ENCODE data around the gene TSSK1B. TPM values are rescaled to one million over a fixed set of nuclear protein-coding genes. Genes with fewer than 3 reads are reported as not detected.
"Not testable (repeated sequence)": the region's sequence is repeated elsewhere in the genome, so short reads cannot be mapped to it uniquely, and the experiment has no call there.

Gene TSSK1B
- total and polyA plus RNA-seq, 2 donors = 0.02 to 0.05 TPM

DNA sequence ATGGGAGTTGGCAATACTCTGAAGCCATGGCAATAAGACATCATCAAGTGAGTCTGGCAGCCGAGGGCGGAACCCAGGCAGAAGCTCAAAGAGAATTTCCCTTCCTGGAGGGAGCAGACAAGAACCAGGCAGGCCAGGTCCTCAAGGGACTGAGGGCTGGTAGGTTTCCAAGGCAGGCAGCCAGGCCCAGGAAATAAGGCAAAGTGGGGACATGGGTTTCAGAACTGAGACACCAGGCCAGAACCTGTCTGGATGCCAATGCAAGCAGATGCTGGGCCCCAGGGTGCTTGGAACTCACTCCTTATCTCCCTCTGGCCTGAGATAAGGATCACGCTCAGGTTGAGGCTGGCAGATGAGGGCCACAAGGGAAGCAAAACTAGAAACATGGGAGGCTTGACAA is 8.9 kb downstream of the TSSK1B start:
- 97% methylated on average over 3 of the region's 3 CpGs for WGBS
- H3K36me3 ChIP-seq (ENCODE audit: control insufficient read depth in 2 of 2, insufficient read depth in 2 of 2, low read length in 1 of 2) = no peaks in the 10 kb centered on the region
- H3K4me3 ChIP-seq (ENCODE audit: low read length in 2 of 2) = no peak overlapping the region
- H3K27me3 ChIP-seq (ENCODE audit: control insufficient read depth in 2 of 2, insufficient read depth in 1 of 2, low read length in 1 of 2) = no peaks in the 10 kb centered on the region
- DNase-seq (ENCODE audit: low read depth in 6 of 9, low spot score in 9 of 9) = no peak
- H3K4me1 ChIP-seq (ENCODE audit: control insufficient read depth in 2 of 2, insufficient read depth in 2 of 2, low read length in 2 of 2) = no peaks in the 10 kb centered on the region
- no peaks in the 10 kb centered on the region for H3K9me3 ChIP-seq (ENCODE audit: control insufficient read depth in 2 of 2, insufficient read depth in 1 of 2, low read length in 1 of 2)
- H3K27ac ChIP-seq (ENCODE audit: low read depth in 1 of 2, low read length in 1 of 2) = no peak overlapping the region

DNA sequence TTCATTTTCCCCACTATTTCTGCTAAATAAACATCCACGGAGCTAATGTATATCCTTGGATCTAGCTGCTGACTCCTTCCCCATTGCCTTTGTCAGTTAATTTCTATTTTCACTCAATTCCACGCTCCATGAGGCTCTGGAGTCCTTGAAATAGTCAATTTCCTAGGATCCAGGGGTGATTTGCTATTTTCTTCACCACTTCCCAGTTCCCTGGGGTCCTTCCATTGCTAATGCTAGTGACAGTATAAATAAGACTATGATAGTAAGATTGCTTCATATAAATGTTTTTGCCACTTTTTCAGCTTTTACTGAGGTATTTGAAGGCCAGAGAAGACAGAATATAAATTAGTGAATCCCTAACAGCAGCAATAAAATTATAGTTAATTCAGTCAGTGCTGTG is 13.1 kb downstream of the TSSK1B start:
- WGBS = 93% methylated on average over 2 of the region's 2 CpGs
- H3K9me3 ChIP-seq (ENCODE audit: control insufficient read depth in 2 of 2, insufficient read depth in 1 of 2, low read length in 1 of 2) = no peaks in the 10 kb centered on the region
- H3K36me3 ChIP-seq (ENCODE audit: control insufficient read depth in 2 of 2, insufficient read depth in 2 of 2, low read length in 1 of 2) = no peaks in the 10 kb centered on the region
- no peaks in the 10 kb centered on the region for H3K27me3 ChIP-seq (ENCODE audit: control insufficient read depth in 2 of 2, insufficient read depth in 1 of 2, low read length in 1 of 2)
- H3K27ac ChIP-seq (ENCODE audit: low read depth in 1 of 2, low read length in 1 of 2) = no peak overlapping the region
- no peak for DNase-seq (ENCODE audit: low read depth in 6 of 9, low spot score in 9 of 9)
- H3K4me3 ChIP-seq (ENCODE audit: low read length in 2 of 2) = no peak overlapping the region
- no peaks in the 10 kb centered on the region for H3K4me1 ChIP-seq (ENCODE audit: control insufficient read depth in 2 of 2, insufficient read depth in 2 of 2, low read length in 2 of 2)

DNA sequence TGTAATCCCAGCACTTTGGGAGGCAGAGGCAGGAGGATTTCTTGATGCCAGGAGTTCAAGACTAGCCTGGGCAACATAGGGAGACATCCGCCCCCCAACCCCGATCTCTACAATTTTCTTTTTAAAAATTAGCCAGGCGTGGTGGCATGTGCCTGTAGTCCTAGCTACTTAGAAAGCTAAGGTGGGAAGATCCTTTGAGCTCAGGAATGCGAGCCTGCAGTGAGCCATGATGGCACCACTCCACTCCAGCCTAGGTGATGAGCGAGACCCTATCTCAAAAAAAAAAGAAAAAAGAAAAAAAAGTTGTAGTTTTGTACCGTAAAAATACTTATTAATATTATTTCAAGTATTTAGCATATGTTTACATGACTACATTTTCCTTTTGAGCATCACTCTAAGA is 29.3 kb downstream of the TSSK1B start:
- WGBS = 93% methylated on average over 6 of the region's 6 CpGs
- Histone ChIP-seq H3K9me3 (ENCODE audit: control insufficient read depth in 2 of 2, insufficient read depth in 1 of 2, low read length in 1 of 2) (no peaks in the 10 kb centered on the region), H3K4me3 (ENCODE audit: low read length in 2 of 2) (no peak overlapping the region), H3K27me3 (ENCODE audit: control insufficient read depth in 2 of 2, insufficient read depth in 1 of 2, low read length in 1 of 2) (no peaks in the 10 kb centered on the region), H3K27ac (ENCODE audit: low read depth in 1 of 2, low read length in 1 of 2) (no peak overlapping the region), H3K4me1 (ENCODE audit: control insufficient read depth in 2 of 2, insufficient read depth in 2 of 2, low read length in 2 of 2) (no peaks in the 10 kb centered on the region), H3K36me3 (ENCODE audit: control insufficient read depth in 2 of 2, insufficient read depth in 2 of 2, low read length in 1 of 2) (no peaks in the 10 kb centered on the region)
- DNase-seq (ENCODE audit: low read depth in 6 of 9, low spot score in 9 of 9) = no peak

DNA sequence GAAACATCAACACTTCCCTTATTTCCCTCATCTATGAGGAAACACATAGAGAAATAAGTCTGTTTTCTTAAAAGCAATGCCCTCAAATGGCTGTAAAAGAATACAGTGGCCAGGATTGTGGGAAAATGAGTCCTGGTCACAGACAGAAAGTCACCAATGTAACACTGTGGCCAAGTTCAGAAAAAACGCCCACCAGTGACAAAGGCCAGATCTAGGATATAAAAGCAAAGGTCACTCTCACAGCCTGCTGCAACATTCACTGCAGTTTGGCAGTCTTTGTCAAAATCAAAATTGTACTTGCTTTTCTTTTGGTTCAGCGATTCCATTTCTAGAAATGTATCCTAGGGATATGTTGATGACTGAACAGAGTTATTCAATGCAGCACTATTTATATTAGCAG is 30.5 kb downstream of the TSSK1B start:
- H3K4me1 ChIP-seq (ENCODE audit: control insufficient read depth in 2 of 2, insufficient read depth in 2 of 2, low read length in 2 of 2) = no peaks in the 10 kb centered on the region
- H3K36me3 ChIP-seq (ENCODE audit: control insufficient read depth in 2 of 2, insufficient read depth in 2 of 2, low read length in 1 of 2) = no peaks in the 10 kb centered on the region
- H3K9me3 ChIP-seq (ENCODE audit: control insufficient read depth in 2 of 2, insufficient read depth in 1 of 2, low read length in 1 of 2) = no peaks in the 10 kb centered on the region
- no peaks in the 10 kb centered on the region for H3K27me3 ChIP-seq (ENCODE audit: control insufficient read depth in 2 of 2, insufficient read depth in 1 of 2, low read length in 1 of 2)
- WGBS = 93% methylated on average over 2 of the region's 2 CpGs
- no peak for DNase-seq (ENCODE audit: low read depth in 6 of 9, low spot score in 9 of 9)
- H3K4me3 ChIP-seq (ENCODE audit: low read length in 2 of 2) = no peak overlapping the region
- no peak overlapping the region for H3K27ac ChIP-seq (ENCODE audit: low read depth in 1 of 2, low read length in 1 of 2)

DNA sequence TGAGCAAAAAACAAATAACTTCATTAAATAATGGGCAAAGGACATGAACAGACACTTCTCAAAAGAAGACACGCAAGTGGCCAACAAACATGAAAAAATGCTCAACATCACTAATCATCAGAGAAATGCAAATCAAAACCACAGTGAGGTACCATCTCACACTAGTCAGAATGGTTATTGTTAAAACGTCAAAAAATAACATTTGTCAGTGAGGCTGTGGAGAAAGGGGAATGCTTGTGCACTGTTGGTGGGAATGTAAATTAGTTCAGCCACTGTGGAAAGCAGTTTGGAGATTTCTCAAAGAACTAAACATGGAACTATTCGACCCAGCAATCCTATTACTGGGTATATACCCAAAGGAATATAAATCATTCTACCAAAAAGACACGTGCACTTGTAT is 36.8 kb downstream of the TSSK1B start:
- DNase-seq (ENCODE audit: low read depth in 6 of 9, low spot score in 9 of 9) = not testable (repeated sequence)
- 88% methylated on average over 4 of the region's 4 CpGs for WGBS

DNA sequence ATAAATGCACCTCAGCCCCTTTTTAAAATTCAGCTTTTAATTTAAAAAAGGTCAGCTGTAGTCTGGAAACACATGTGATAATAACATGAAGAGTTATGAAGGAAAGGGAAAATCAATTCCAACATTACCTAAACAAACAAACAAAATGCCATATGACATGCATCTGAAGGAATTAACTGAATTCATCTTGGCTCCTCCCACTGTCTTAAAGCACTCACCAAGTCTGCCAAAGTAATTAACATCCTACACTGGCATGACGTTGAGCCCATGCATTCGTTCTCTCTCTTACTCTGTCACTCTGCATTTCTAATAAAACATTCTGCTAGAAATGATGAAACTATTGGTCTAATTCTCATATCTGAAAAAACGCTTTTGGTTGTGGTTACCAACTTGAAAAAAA is 37.7 kb downstream of the TSSK1B start:
- H3K27ac ChIP-seq (ENCODE audit: low read depth in 1 of 2, low read length in 1 of 2) = no peak overlapping the region
- no peak overlapping the region for H3K4me3 ChIP-seq (ENCODE audit: low read length in 2 of 2)
- DNase-seq (ENCODE audit: low read depth in 6 of 9, low spot score in 9 of 9) = no peak
- H3K27me3 ChIP-seq (ENCODE audit: control insufficient read depth in 2 of 2, insufficient read depth in 1 of 2, low read length in 1 of 2) = no peaks in the 10 kb centered on the region
- 81% methylated on average over 3 of the region's 3 CpGs for WGBS
- H3K36me3 ChIP-seq (ENCODE audit: control insufficient read depth in 2 of 2, insufficient read depth in 2 of 2, low read length in 1 of 2) = no peaks in the 10 kb centered on the region
- H3K9me3 ChIP-seq (ENCODE audit: control insufficient read depth in 2 of 2, insufficient read depth in 1 of 2, low read length in 1 of 2) = no peaks in the 10 kb centered on the region
- H3K4me1 ChIP-seq (ENCODE audit: control insufficient read depth in 2 of 2, insufficient read depth in 2 of 2, low read length in 2 of 2) = no peaks in the 10 kb centered on the region

More for the DNA sequence above, 36.8 kb downstream of the TSSK1B start:
- not testable (repeated sequence) for H3K27me3 ChIP-seq (ENCODE audit: control insufficient read depth in 2 of 2, insufficient read depth in 1 of 2, low read length in 1 of 2); H3K36me3 ChIP-seq (ENCODE audit: control insufficient read depth in 2 of 2, insufficient read depth in 2 of 2, low read length in 1 of 2); H3K4me3 ChIP-seq (ENCODE audit: low read length in 2 of 2); H3K27ac ChIP-seq (ENCODE audit: low read depth in 1 of 2, low read length in 1 of 2); H3K9me3 ChIP-seq (ENCODE audit: control insufficient read depth in 2 of 2, insufficient read depth in 1 of 2, low read length in 1 of 2); H3K4me1 ChIP-seq (ENCODE audit: control insufficient read depth in 2 of 2, insufficient read depth in 2 of 2, low read length in 2 of 2)

DNA sequence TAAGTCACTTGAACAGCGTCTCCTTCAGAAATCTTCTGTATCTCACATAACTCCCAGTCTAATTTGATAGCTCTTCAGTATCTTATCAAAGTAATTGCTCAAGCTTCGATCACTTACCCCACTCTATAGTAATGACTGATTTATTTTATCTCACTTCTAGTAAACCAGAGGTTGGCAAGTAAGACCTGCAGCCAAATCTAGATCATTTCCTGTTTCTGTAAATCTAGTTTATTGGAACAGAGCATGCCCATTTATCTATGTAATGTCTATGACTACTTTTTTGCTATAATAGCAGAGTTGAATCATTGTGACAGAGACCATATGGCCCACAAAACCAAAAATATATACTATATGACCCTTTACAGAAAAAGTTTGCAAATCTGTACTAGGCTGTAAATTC is 40.1 kb downstream of the TSSK1B start:
- H3K4me3 ChIP-seq (ENCODE audit: low read length in 2 of 2) = no peak overlapping the region
- no peaks in the 10 kb centered on the region for H3K36me3 ChIP-seq (ENCODE audit: control insufficient read depth in 2 of 2, insufficient read depth in 2 of 2, low read length in 1 of 2)
- no peaks in the 10 kb centered on the region for H3K9me3 ChIP-seq (ENCODE audit: control insufficient read depth in 2 of 2, insufficient read depth in 1 of 2, low read length in 1 of 2)
- H3K27ac ChIP-seq (ENCODE audit: low read depth in 1 of 2, low read length in 1 of 2) = no peak overlapping the region
- WGBS = 98% methylated on average over 2 of the region's 2 CpGs
- H3K27me3 ChIP-seq (ENCODE audit: control insufficient read depth in 2 of 2, insufficient read depth in 1 of 2, low read length in 1 of 2) = no peaks in the 10 kb centered on the region
- DNase-seq (ENCODE audit: low read depth in 6 of 9, low spot score in 9 of 9) = no peak
- no peaks in the 10 kb centered on the region for H3K4me1 ChIP-seq (ENCODE audit: control insufficient read depth in 2 of 2, insufficient read depth in 2 of 2, low read length in 2 of 2)

DNA sequence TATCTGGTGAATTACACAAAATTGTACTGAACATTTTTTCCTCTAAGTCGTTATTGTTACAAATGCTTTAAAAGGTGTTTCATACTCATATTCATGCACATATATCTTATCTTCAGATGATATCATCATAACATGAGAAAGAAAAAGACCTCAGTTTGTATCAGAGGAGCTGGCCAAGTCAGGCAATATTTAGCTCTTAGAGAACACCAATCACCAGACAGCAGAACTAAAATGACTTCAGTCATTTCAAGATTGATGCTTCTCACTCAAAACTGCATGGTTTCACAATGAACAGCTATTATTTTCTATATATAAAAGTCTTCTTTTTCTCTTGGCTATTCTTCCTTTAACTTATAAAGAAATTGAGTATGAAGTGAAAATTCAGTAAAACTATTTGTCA is 44.6 kb downstream of the TSSK1B start:
- Histone ChIP-seq H3K27me3 (ENCODE audit: control insufficient read depth in 2 of 2, insufficient read depth in 1 of 2, low read length in 1 of 2) (no peaks in the 10 kb centered on the region), H3K36me3 (ENCODE audit: control insufficient read depth in 2 of 2, insufficient read depth in 2 of 2, low read length in 1 of 2) (no peaks in the 10 kb centered on the region), H3K9me3 (ENCODE audit: control insufficient read depth in 2 of 2, insufficient read depth in 1 of 2, low read length in 1 of 2) (no peaks in the 10 kb centered on the region), H3K4me3 (ENCODE audit: low read length in 2 of 2) (no peak overlapping the region), H3K4me1 (ENCODE audit: control insufficient read depth in 2 of 2, insufficient read depth in 2 of 2, low read length in 2 of 2) (no peaks in the 10 kb centered on the region), H3K27ac (ENCODE audit: low read depth in 1 of 2, low read length in 1 of 2) (no peak overlapping the region)
- DNase-seq (ENCODE audit: low read depth in 6 of 9, low spot score in 9 of 9) = no peak
- 91% methylated on average over 1 of the region's 1 CpG for WGBS

DNA sequence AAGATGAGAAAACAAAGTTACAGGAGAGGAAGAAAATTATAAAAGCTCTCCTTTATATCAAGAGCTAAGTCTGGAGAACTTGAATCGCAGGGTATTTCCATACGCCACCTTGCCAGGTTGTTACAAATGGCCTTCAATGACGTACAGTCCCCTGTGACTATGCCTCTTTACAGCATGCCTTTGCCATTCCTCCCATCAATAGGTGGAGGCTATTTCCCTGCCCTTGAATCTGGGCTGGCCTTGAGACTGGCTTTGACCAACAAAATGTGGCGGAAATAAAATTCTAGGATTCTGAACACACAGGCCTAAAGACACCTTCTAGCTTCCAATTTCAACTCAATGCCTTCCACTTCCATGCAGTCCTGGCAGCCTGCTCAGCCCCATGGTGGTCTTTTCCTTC is 45.7 kb downstream of the TSSK1B start:
- no peak for DNase-seq (ENCODE audit: low read depth in 6 of 9, low spot score in 9 of 9)
- no peaks in the 10 kb centered on the region for H3K9me3 ChIP-seq (ENCODE audit: control insufficient read depth in 2 of 2, insufficient read depth in 1 of 2, low read length in 1 of 2)
- H3K4me1 ChIP-seq (ENCODE audit: control insufficient read depth in 2 of 2, insufficient read depth in 2 of 2, low read length in 2 of 2) = no peaks in the 10 kb centered on the region
- H3K27me3 ChIP-seq (ENCODE audit: control insufficient read depth in 2 of 2, insufficient read depth in 1 of 2, low read length in 1 of 2) = peaks cover 0 to 2% of the 10 kb centered on the region in 2 donors
- no peak overlapping the region for H3K4me3 ChIP-seq (ENCODE audit: low read length in 2 of 2)
- WGBS = 98% methylated on average over 4 of the region's 4 CpGs
- no peaks in the 10 kb centered on the region for H3K36me3 ChIP-seq (ENCODE audit: control insufficient read depth in 2 of 2, insufficient read depth in 2 of 2, low read length in 1 of 2)
- no peak overlapping the region for H3K27ac ChIP-seq (ENCODE audit: low read depth in 1 of 2, low read length in 1 of 2)

DNA sequence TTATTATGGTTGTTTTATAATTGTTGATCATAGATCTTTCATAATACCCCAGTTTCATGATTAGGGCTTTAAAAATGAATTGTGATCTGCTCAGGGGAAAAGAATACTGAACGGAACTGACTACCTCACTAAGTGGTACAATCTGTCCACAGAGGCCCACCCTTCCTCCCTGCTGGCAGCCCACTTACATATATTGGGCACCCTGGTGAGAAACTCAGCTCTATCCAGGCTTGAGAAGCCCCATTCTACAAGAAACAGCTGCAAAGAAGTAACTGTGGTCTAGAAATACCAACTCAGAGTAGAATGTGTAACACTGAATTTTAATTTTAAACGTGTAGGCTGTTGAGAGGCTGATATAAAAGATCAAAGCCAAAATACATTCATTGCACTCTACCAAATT is 46.9 kb downstream of the TSSK1B start:
- no peaks in the 10 kb centered on the region for H3K9me3 ChIP-seq (ENCODE audit: control insufficient read depth in 2 of 2, insufficient read depth in 1 of 2, low read length in 1 of 2)
- no peak overlapping the region for H3K4me3 ChIP-seq (ENCODE audit: low read length in 2 of 2)
- 91% methylated on average over 2 of the region's 2 CpGs for WGBS
- no peaks in the 10 kb centered on the region for H3K36me3 ChIP-seq (ENCODE audit: control insufficient read depth in 2 of 2, insufficient read depth in 2 of 2, low read length in 1 of 2)
- peaks cover 0 to 2% of the 10 kb centered on the region in 2 donors for H3K27me3 ChIP-seq (ENCODE audit: control insufficient read depth in 2 of 2, insufficient read depth in 1 of 2, low read length in 1 of 2)
- no peaks in the 10 kb centered on the region for H3K4me1 ChIP-seq (ENCODE audit: control insufficient read depth in 2 of 2, insufficient read depth in 2 of 2, low read length in 2 of 2)
- H3K27ac ChIP-seq (ENCODE audit: low read depth in 1 of 2, low read length in 1 of 2) = no peak overlapping the region
- DNase-seq (ENCODE audit: low read depth in 6 of 9, low spot score in 9 of 9) = no peak
